ENCODE data around the gene CTTNBP2. TPM values are rescaled to one million over a fixed set of nuclear protein-coding genes. Genes with fewer than 3 reads are reported as not detected.

Gene CTTNBP2
- polyA plus RNA-seq, 4 donors = 24.5 to 32.1 (median 28.5) TPM

- DNase-seq (ENCODE audit: low read depth in 4 of 4, low spot score in 3 of 4) = no peak
These were observed 82.5 kb downstream of the CTTNBP2 start for GRCh38 chr7:117790731-117791130.

DNA sequence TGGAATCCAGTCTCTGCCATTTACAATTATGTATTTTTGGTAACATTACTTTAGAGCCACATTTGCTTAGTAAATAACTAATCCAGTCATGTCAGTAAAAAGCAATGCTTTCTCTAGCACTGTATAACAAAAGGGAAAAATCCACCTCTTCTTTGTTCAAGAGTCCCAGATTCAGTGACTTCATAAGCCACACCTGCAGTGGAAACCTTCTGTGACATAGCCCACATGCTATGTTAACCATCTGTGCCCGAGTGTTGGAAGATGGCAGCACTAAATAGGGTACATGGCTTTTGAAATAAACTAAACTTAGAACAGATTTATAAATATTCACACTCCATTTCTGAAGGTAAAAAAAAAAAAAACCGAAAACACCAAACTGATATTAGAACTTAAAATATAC, 83.0 kb downstream of the CTTNBP2 start:
- no peak for DNase-seq (ENCODE audit: low read depth in 4 of 4, low spot score in 3 of 4)

GRCh38 chr7:117785431-117785830, 87.8 kb downstream of the CTTNBP2 start:
- no peak for DNase-seq (ENCODE audit: low read depth in 4 of 4, low spot score in 3 of 4)

DNA sequence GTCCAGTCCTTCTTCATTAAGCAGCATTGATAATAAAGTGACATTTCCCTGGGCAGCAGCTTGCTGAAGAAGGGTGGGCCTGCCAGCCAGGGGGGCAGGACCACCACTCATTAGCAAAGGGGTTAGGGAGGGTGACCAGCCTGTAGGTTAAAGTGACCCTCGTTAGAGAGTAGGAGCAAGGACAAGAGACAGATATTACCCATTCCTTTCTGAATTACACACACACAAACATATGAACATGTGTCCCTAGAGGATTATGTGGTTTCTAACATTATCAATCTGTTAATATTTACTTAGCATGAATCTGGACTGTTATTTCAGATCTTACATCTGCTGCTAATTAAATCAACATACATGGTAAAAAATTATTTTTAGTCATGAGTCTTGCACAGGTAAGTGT, 88.9 kb downstream of the CTTNBP2 start:
- DNase-seq (ENCODE audit: low read depth in 4 of 4, low spot score in 3 of 4) = no peak

DNA sequence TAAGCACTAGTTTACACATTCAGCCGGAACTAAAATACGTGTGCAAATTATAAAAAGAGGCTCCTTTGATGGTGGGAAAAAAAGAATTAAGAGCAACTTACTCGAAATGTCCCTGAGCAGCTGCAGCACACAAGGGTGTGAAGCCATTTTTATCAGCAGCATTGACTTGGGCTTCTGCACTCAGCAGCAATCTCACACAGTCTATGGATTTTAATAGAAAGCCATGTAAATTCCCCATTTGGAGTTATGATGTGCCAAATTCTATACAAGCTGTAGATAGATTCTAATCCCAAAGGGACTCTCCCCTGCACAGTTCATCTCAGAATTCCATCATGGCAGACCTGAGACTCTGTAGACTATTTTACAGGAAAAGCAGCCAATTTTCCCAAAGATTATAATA, 90.5 kb downstream of the CTTNBP2 start:
- DNase-seq (ENCODE audit: low read depth in 4 of 4, low spot score in 3 of 4) = no peak

- no peak for DNase-seq (ENCODE audit: low read depth in 4 of 4, low spot score in 3 of 4)
These were observed 91.5 kb downstream of the CTTNBP2 start for GRCh38 chr7:117781707-117782106.

DNA sequence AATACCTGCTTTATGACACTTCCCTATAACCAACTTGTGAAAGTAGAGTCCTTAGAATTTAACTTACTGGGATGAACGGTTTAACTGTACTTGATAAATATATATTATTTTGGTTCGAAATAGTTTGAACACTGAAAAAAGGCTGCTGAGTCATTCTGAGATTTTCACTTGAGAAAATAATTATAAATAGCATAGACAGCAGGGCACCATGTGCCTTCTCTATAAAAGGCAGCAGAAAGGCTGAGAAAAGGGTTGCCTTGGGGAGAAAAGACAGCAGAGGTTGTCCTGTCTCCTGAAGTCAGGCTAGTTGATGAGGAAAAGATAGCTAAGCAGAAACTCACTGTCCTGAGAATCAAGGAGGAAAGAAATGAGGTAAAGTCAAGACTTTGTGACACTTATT, 92.4 kb downstream of the CTTNBP2 start:
- no peak for DNase-seq (ENCODE audit: low read depth in 4 of 4, low spot score in 3 of 4)

DNA sequence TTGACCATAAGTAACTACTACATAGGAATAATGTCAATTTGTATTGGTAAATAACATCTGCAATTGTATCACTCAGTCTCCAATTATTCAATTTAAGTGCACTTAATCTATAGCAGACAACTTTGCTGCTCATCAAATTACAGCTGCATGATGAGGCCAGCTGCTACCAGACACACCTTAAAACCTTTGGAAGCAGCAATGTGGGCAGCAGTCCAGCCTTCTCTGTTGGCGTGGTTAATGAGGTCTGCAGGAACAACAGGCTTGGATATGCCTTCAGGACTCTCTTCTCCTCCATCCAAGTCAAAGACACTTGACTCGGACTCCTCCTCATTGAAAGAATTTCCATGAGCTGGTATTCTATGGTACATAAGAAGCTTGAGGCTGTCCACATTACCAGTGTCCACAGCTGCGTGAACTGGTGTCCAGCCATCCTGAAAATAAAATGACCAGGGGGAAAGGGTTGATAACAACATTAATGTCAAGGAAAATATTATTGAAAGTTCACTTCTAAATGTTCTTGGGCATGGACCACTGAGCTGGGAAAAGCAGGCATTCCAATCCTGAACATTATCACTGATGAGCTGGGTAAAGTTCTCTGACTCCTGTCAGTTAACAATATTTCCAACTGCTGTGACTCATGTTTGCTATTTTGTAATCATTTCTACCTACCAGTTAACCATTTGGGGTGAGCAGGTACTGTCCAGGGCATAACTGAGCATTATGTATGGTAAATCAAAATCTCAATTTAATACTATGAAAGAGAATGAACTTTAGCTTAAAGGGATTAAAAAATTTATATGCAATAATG, 95.7 kb downstream of the CTTNBP2 start:
- DNase-seq (ENCODE audit: low read depth in 4 of 4, low spot score in 3 of 4) = peak in 1 of 4 donors; percentile 19

DNA sequence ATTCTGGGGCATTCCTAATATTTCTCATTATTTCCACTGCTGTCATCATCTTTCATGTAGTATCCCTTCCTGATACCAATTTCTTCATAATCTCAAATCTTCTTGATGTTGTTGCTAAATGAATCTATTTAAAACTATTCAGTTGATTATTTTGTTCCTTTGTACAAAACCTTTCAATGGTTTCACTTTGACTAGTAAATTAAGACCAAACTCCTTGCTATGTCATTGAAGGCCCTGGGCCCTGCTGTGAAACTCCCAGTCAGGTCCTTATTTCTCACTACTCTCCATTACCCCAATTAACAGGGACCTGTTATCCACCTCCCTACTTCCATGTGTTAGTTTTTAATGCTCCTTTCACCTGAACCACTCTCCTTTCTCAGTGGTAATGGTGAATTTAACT, 97.0 kb downstream of the CTTNBP2 start:
- DNase-seq (ENCODE audit: low read depth in 4 of 4, low spot score in 3 of 4) = no peak

DNA sequence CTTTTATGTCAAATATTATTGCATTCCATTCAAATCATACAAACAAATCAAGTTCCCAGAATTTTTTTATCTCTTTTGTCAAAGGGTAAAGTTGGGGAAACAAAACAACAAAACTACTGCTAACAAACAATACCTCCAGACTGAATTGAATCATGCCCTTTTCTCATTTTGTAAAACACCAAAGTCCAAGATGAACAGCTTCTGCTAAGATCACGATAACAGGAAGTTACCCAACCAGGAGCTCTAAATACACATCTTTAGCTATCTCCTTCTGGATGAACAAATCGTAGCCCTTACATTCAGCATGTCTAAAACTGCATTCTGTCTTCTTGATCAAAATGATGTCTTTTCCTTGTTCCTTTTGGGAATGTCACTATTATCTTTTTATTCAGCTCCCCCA, 97.4 kb downstream of the CTTNBP2 start:
- DNase-seq (ENCODE audit: low read depth in 4 of 4, low spot score in 3 of 4) = no peak

GRCh38 chr7:117774943-117775342, 98.3 kb downstream of the CTTNBP2 start:
- no peak for DNase-seq (ENCODE audit: low read depth in 4 of 4, low spot score in 3 of 4)

- peak in 1 of 4 donors; percentile 27 for DNase-seq (ENCODE audit: low read depth in 4 of 4, low spot score in 3 of 4)
These were observed 100.8 kb downstream of the CTTNBP2 start for GRCh38 chr7:117772421-117772820.

DNA sequence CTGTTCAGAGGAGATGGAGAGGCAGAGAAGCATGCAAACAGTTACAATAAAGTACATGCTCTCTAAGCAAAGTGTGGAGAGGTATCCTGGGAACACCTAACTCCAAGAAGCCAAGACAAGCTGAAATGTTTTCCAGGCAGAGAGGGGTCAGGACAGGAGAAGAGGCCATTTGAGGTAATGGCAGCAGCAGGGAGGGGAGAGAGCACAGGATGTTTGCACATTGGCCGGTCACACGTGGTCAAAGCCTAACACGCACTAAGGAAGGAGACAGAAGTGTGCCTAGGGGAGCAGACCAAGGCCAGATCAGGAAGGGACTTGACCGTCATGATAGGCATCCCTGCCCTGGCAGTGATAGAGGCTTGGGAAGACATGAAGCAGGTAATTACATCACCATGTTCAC, 101.5 kb downstream of the CTTNBP2 start:
- DNase-seq (ENCODE audit: low read depth in 4 of 4, low spot score in 3 of 4) = no peak

- no peak for DNase-seq (ENCODE audit: low read depth in 4 of 4, low spot score in 3 of 4)
These were observed 104.2 kb downstream of the CTTNBP2 start for GRCh38 chr7:117769085-117769484.

- DNase-seq (ENCODE audit: low read depth in 4 of 4, low spot score in 3 of 4) = no peak
These were observed 105.3 kb downstream of the CTTNBP2 start for GRCh38 chr7:117767951-117768350.

DNA sequence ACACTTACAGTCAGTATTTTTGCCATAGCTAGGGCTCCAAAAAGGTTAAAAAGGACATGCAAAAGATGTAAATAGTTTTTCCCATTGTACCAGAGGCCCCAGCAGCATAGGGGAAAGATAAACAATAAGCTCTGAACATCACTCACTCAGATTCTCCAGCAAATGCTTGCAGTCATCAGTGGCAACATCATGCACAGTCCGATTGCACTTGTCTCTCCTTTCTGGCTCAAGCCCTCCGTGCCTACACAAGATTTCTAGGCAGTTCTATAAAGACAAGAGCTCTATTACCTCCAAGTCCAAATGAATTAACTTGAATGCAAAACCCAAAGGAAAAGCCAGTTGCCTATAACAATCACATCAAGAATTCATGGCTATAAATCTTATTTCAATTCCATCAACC, 106.3 kb downstream of the CTTNBP2 start:
- DNase-seq (ENCODE audit: low read depth in 4 of 4, low spot score in 3 of 4) = no peak

- DNase-seq (ENCODE audit: low read depth in 4 of 4, low spot score in 3 of 4) = no peak
These were observed 109.2 kb downstream of the CTTNBP2 start for GRCh38 chr7:117764031-117764430.

- no peak for DNase-seq (ENCODE audit: low read depth in 4 of 4, low spot score in 3 of 4)
These were observed 111.2 kb downstream of the CTTNBP2 start for GRCh38 chr7:117762055-117762454.

DNA sequence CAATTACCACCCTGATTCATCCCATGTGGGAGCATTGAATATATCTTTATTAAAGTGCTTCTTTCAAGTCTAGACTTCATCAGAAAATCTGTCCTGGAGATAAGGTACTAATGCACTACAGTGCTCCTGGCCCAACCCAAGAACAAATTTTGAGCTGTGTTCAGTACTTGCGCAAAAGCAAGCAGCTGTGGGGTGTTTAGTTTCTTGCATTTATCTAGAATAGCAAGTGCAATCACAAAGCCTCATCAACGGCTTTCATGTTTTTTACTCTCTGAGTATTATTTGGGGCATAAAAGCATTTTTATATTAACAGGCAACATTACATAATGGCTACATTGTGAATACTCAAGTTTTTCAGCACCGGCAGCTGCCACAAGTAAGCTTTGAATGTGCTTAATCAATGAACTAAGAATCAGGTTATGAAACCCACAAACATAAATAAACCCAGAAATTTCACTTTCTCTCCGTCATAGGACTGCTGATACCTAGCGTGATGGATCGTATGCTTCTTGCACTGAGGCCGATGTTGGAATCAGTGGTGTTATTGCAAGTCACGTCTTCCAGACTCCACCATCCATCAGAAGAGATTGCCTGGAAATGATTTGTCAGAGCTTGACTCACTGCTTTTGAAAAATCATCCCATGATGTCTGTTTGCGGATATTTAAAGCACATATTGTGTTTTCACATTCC, 113.1 kb downstream of the CTTNBP2 start:
- DNase-seq (ENCODE audit: low read depth in 4 of 4, low spot score in 3 of 4) = no peak

DNA sequence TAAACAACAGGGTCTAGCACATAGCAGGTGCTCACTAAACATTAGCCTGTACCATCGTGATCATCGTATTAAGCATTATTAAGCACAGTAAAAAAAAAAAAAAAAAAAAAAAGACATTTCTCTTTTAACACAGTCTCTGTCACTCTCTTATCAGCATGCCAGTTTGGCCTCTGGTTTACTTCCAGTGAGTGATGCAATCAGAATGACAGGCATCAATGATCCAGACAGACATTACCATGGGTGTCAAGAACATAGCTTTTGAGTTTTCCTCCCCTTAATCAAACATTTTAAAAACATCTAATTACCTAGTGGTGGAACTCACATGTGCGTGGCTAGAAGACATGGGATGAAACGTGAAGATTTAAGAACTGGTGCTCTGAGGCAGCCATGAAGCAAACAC, 115.8 kb downstream of the CTTNBP2 start:
- no peak for DNase-seq (ENCODE audit: low read depth in 4 of 4, low spot score in 3 of 4)

GRCh38 chr7:117756586-117757085, 116.6 kb downstream of the CTTNBP2 start:
- no peak for DNase-seq (ENCODE audit: low read depth in 4 of 4, low spot score in 3 of 4)

DNA sequence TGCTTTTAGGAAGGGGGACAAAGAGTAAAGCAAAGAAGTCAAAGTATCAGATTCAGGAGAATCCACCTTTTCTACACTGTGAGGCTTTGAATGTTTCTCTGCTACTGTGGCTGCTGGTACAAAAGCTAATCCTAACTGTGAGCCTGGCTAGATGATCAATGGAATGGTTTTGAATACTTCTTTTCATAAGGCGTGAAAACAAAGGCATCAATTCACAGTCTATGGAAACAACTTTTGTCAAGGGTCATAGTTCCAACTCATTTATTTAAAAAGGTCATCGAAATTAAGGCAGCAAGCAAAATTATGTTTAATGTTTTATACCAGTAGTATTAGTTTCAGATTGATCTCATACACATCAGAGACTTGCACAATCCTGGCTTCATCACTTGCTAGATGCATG, 118.1 kb downstream of the CTTNBP2 start:
- no peak for DNase-seq (ENCODE audit: low read depth in 4 of 4, low spot score in 3 of 4)
